ENCODE measurements around the gene DDAH2.
A peak's percentile ranks its signal among the peaks of the same experiment; 100 is the strongest.

The DDAH2 gene

GRCh38 chr6:31734821-31735406 lies 5.8 kb upstream of the DDAH2 start (continued):
- no peak for TF ChIP-seq ZNF513 (tag by site-specific recombination; IDR thresholded peaks at IDR 0.05)
- no peak for TF ChIP-seq OSR2 (tag by site-specific recombination; IDR thresholded peaks at IDR 0.05)
- TF ChIP-seq ZNF114 (tag by site-specific recombination; IDR thresholded peaks at IDR 0.05): no peak
- TF ChIP-seq ZNF426 (tag by site-specific recombination; IDR thresholded peaks at IDR 0.05): no peak
- TF ChIP-seq, protein P1, sequence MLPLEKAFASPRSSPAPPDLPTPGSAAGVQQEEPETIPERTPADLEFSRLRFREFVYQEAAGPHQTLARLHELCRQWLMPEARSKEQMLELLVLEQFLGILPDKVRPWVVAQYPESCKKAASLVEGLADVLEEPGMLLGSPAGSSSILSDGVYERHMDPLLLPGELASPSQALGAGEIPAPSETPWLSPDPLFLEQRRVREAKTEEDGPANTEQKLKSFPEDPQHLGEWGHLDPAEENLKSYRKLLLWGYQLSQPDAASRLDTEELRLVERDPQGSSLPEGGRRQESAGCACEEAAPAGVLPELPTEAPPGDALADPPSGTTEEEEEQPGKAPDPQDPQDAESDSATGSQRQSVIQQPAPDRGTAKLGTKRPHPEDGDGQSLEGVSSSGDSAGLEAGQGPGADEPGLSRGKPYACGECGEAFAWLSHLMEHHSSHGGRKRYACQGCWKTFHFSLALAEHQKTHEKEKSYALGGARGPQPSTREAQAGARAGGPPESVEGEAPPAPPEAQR (tag by site-specific recombination; IDR thresholded peaks at IDR 0.05): no peak
- TF ChIP-seq TRIM28 (IDR thresholded peaks at IDR 0.05; ENCODE audit: borderline replicate concordance, low read length): no peak
- peak; percentile 92 for TF ChIP-seq ZBTB20 (tag by site-specific recombination; IDR thresholded peaks at IDR 0.05)
- TF ChIP-seq ZNF76 (tag by site-specific recombination; IDR thresholded peaks at IDR 0.05; ENCODE audit: borderline replicate concordance, low read depth): no peak
- TF ChIP-seq ZNF629 (tag by site-specific recombination; IDR thresholded peaks at IDR 0.05): peak; percentile 87
- peak; percentile 96 for TF ChIP-seq GLIS2 (tag by site-specific recombination; IDR thresholded peaks at IDR 0.05)
- TF ChIP-seq ZNF521 (tag by site-specific recombination; IDR thresholded peaks at IDR 0.05): no peak
- TF ChIP-seq ZNF335 (tag by site-specific recombination; conservative IDR thresholded peaks at IDR 0.05): peak; percentile 94
- TF ChIP-seq ZNF660 (tag by site-specific recombination; IDR thresholded peaks at IDR 0.05): no peak
- no peak for TF ChIP-seq ZNF501 (tag by site-specific recombination; IDR thresholded peaks at IDR 0.05)
- peak; percentile 73 for TF ChIP-seq GLIS1 (tag by site-specific recombination; IDR thresholded peaks at IDR 0.05)
- TF ChIP-seq ZIC2 (tag by site-specific recombination; IDR thresholded peaks at IDR 0.05): no peak
- TF ChIP-seq, protein P2, sequence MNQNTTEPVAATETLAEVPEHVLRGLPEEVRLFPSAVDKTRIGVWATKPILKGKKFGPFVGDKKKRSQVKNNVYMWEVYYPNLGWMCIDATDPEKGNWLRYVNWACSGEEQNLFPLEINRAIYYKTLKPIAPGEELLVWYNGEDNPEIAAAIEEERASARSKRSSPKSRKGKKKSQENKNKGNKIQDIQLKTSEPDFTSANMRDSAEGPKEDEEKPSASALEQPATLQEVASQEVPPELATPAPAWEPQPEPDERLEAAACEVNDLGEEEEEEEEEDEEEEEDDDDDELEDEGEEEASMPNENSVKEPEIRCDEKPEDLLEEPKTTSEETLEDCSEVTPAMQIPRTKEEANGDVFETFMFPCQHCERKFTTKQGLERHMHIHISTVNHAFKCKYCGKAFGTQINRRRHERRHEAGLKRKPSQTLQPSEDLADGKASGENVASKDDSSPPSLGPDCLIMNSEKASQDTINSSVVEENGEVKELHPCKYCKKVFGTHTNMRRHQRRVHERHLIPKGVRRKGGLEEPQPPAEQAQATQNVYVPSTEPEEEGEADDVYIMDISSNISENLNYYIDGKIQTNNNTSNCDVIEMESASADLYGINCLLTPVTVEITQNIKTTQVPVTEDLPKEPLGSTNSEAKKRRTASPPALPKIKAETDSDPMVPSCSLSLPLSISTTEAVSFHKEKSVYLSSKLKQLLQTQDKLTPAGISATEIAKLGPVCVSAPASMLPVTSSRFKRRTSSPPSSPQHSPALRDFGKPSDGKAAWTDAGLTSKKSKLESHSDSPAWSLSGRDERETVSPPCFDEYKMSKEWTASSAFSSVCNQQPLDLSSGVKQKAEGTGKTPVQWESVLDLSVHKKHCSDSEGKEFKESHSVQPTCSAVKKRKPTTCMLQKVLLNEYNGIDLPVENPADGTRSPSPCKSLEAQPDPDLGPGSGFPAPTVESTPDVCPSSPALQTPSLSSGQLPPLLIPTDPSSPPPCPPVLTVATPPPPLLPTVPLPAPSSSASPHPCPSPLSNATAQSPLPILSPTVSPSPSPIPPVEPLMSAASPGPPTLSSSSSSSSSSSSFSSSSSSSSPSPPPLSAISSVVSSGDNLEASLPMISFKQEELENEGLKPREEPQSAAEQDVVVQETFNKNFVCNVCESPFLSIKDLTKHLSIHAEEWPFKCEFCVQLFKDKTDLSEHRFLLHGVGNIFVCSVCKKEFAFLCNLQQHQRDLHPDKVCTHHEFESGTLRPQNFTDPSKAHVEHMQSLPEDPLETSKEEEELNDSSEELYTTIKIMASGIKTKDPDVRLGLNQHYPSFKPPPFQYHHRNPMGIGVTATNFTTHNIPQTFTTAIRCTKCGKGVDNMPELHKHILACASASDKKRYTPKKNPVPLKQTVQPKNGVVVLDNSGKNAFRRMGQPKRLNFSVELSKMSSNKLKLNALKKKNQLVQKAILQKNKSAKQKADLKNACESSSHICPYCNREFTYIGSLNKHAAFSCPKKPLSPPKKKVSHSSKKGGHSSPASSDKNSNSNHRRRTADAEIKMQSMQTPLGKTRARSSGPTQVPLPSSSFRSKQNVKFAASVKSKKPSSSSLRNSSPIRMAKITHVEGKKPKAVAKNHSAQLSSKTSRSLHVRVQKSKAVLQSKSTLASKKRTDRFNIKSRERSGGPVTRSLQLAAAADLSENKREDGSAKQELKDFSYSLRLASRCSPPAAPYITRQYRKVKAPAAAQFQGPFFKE (tag by site-specific recombination; IDR thresholded peaks at IDR 0.05; ENCODE audit: borderline replicate concordance): no peak
- no peak for TF ChIP-seq ZNF416 (tag by site-specific recombination; IDR thresholded peaks at IDR 0.05)
- no peak for TF ChIP-seq ZNF211 (tag by site-specific recombination; IDR thresholded peaks at IDR 0.05; ENCODE audit: low read depth)
- TF ChIP-seq WT1 (tag by site-specific recombination; IDR thresholded peaks at IDR 0.05): no peak; the same call in 1 of the 2 replicates
- TF ChIP-seq ZNF624 (tag by site-specific recombination; IDR thresholded peaks at IDR 0.05): no peak
- no peak for TF ChIP-seq ZNF174 (tag by site-specific recombination; IDR thresholded peaks at IDR 0.05)
- TF ChIP-seq, protein P3, sequence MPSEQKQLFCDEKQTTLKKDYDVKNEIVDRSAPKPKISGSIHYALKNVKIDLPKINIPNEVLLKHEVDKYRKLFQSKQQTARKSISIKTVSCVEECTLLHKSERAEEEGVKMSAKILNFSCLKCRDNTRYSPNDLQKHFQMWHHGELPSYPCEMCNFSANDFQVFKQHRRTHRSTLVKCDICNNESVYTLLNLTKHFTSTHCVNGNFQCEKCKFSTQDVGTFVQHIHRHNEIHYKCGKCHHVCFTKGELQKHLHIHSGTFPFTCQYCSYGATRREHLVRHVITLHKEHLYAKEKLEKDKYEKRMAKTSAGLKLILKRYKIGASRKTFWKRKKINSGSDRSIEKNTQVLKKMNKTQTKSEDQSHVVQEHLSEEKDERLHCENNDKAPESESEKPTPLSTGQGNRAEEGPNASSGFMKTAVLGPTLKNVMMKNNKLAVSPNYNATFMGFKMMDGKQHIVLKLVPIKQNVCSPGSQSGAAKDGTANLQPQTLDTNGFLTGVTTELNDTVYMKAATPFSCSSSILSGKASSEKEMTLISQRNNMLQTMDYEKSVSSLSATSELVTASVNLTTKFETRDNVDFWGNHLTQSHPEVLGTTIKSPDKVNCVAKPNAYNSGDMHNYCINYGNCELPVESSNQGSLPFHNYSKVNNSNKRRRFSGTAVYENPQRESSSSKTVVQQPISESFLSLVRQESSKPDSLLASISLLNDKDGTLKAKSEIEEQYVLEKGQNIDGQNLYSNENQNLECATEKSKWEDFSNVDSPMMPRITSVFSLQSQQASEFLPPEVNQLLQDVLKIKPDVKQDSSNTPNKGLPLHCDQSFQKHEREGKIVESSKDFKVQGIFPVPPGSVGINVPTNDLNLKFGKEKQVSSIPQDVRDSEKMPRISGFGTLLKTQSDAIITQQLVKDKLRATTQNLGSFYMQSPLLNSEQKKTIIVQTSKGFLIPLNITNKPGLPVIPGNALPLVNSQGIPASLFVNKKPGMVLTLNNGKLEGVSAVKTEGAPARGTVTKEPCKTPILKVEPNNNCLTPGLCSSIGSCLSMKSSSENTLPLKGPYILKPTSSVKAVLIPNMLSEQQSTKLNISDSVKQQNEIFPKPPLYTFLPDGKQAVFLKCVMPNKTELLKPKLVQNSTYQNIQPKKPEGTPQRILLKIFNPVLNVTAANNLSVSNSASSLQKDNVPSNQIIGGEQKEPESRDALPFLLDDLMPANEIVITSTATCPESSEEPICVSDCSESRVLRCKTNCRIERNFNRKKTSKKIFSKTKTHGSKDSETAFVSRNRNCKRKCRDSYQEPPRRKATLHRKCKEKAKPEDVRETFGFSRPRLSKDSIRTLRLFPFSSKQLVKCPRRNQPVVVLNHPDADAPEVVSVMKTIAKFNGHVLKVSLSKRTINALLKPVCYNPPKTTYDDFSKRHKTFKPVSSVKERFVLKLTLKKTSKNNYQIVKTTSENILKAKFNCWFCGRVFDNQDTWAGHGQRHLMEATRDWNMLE (tag by site-specific recombination; conservative IDR thresholded peaks at IDR 0.05; ENCODE audit: low read depth): no peak
- no peak for TF ChIP-seq ZNF747 (tag by site-specific recombination; IDR thresholded peaks at IDR 0.05)

Measured in HEK293 (cell line).